GM18517 (cell line): ENCODE results near the gene TRABD2B.

ENCODE experiments used
- ATAC-seq: cut with Tn5 transposase; IDR thresholded peaks from one replicate; pipeline ENCODE4 v1.9.1; 2021; ENCODE audit warnings: mild to moderate bottlenecking, moderate library complexity; ENCODE audit not compliant: unreplicated experiment

The TRABD2B gene

GRCh38 chr1:47711848-47712492 lies 285.2 kb downstream of the TRABD2B start:
- no peak for ATAC-seq

DNA sequence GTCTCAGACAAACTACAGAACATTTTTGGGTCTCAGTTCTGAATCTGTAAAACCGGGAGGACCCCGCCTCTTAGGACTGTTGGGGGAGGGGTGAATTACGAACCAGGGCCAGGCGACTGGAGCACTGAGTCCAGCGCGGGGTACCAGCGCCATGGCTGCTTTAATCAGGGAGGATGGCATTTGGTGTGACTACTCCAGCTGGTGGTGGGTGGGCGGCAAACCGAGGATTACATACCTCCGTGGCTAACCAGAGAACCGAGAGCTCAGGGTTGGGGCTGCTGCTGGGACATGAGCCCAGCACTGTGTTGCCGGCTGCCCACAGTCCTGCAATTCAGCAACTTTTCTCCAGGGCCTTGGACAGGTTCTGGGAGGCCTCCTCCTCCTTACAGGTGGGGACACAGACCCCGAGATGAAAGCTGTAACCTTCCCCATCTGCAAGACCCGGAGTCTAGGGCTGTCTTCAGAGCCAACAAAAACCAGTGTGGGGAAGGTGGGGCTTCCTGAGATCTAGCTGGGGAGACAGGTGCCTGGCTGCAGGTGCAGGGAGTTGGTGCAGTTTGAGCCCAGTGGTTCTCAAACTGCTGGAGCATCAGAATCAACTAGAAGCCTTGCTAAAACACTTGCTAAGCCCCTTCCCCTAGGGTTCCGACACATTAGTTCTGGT lies 285.9 kb downstream of the TRABD2B start:
- no peak for ATAC-seq
